GM23338 (cell line): ENCODE data around the gene ZNF10. TPM values are rescaled to one million over a fixed set of nuclear protein-coding genes. Genes with fewer than 3 reads are reported as not detected.

ENCODE experiments used
- polyA plus RNA-seq: library from polyadenylated mRNA; unstranded; fragments of >200 nt; fragmentation: Nextera tagmentation; extraction: Ambion mirVana; gene quantifications from 2 replicates; pipeline ENCODE4 v1.2.1, GENCODE V29; 2016
- total RNA-seq: library from RNA; depleted of rRNA; stranded (reverse); fragments of >200 nt; shearing (Covaris generic); gene quantifications from 2 replicates; pipeline ENCODE4 v1.2.3, GENCODE V29; 2014; rRNA removed

Gene ZNF10
- total and polyA plus RNA-seq, 2 experiments from 2014 or later, result 8.2 to 18.5 TPM

Other genes starting within 250 kb of the ZNF10 start
- gene CHFR, start 243.0 kb upstream of the ZNF10 start, total RNA-seq, result 42.7 and 47.7 TPM in 2 replicates
- gene CHFR, start 243.0 kb upstream of the ZNF10 start, polyA plus RNA-seq, result 20.6 and 23.0 TPM in 2 replicates
- 14.4 and 17.1 TPM in 2 replicates for gene ZNF605, start 174.3 kb upstream of the ZNF10 start, total RNA-seq
- 10.7 and 13.5 TPM in 2 replicates for gene ZNF605, start 174.3 kb upstream of the ZNF10 start, polyA plus RNA-seq
- gene ZNF26, start 144.3 kb upstream of the ZNF10 start, total RNA-seq, result 12.4 and 18.9 TPM in 2 replicates
- 2.5 and 4.8 TPM in 2 replicates for gene ZNF26, start 144.3 kb upstream of the ZNF10 start, polyA plus RNA-seq
- 36.3 and 46.6 TPM in 2 replicates for gene ZNF84, start 93.1 kb upstream of the ZNF10 start, total RNA-seq
- 15.0 and 21.1 TPM in 2 replicates for gene ZNF84, start 93.1 kb upstream of the ZNF10 start, polyA plus RNA-seq
- gene ZNF140, start 49.7 kb upstream of the ZNF10 start, total RNA-seq, result 11.0 and 15.4 TPM in 2 replicates
- 13.4 and 16.2 TPM in 2 replicates for gene ZNF140, start 49.7 kb upstream of the ZNF10 start, polyA plus RNA-seq
- 5.4 and 5.5 TPM in 2 replicates for gene ZNF891, start 353 bp upstream of the ZNF10 start, total RNA-seq
- 1.6 and 1.8 TPM in 2 replicates for gene ZNF891, start 353 bp upstream of the ZNF10 start, polyA plus RNA-seq
- gene ZNF268, start 50.9 kb downstream of the ZNF10 start, total RNA-seq, result 17.5 and 25.2 TPM in 2 replicates
- 11.2 and 15.1 TPM in 2 replicates for gene ZNF268, start 50.9 kb downstream of the ZNF10 start, polyA plus RNA-seq
- not detected in 2 replicates for gene ANHX, start 105.2 kb downstream of the ZNF10 start, total RNA-seq
- gene ANHX, start 105.2 kb downstream of the ZNF10 start, polyA plus RNA-seq, result not detected in 2 replicates